ENCODE results near the gene C10orf90. TPM values are rescaled to one million over a fixed set of nuclear protein-coding genes. Genes with fewer than 3 reads are reported as not detected.

Gene C10orf90
- total RNA-seq, 4 donors from 2014 or later, result not detected

GRCh38 chr10:126459878-126460481 lies 210.5 kb downstream of the C10orf90 start:
- TF ChIP-seq POLR2A (IDR thresholded peaks at IDR 0.05), result no peak
- H3K27ac ChIP-seq, result no peak overlapping the region
- H3K4me1 ChIP-seq, result no peaks in the 10 kb centered on the region
- H3K36me3 ChIP-seq, result no peaks in the 10 kb centered on the region
- no peak overlapping the region for H3K4me3 ChIP-seq
- 85 to 87% methylated on average over 6 of the region's 6 CpGs for WGBS, 2 donors
- H3K9me3 ChIP-seq, result no peaks in the 10 kb centered on the region
- no peak for DNase-seq (ENCODE audit: low spot score in 2 of 2)
- no peaks in the 10 kb centered on the region for H3K27me3 ChIP-seq

GRCh38 chr10:126459032-126459831 lies 211.3 kb downstream of the C10orf90 start:
- Histone ChIP-seq H3K27me3 (no peaks in the 10 kb centered on the region), H3K27ac (no peak overlapping the region), H3K36me3 (no peaks in the 10 kb centered on the region), H3K9me3 (no peaks in the 10 kb centered on the region), H3K4me1 (no peaks in the 10 kb centered on the region), H3K4me3 (no peak overlapping the region)
- WGBS, 2 donors, result 75 to 83% methylated on average over 20 of the region's 20 CpGs
- TF ChIP-seq CTCF (IDR thresholded peaks at IDR 0.05) (no peak), POLR2A (IDR thresholded peaks at IDR 0.05) (no peak), EP300 (IDR thresholded peaks at IDR 0.05) (no peak)
- DNase-seq (ENCODE audit: low spot score in 2 of 2), result no peak

- 25 to 56% methylated on average over 1 of the region's 1 CpG for WGBS, 2 donors
- no peak for DNase-seq (ENCODE audit: low spot score in 2 of 2)
- H3K36me3 ChIP-seq, result no peaks in the 10 kb centered on the region
- no peak overlapping the region for H3K27ac ChIP-seq
- H3K4me3 ChIP-seq, result no peak overlapping the region
- no peaks in the 10 kb centered on the region for H3K27me3 ChIP-seq
- H3K4me1 ChIP-seq, result no peaks in the 10 kb centered on the region
- TF ChIP-seq POLR2A (IDR thresholded peaks at IDR 0.05) (no peak), CTCF (IDR thresholded peaks at IDR 0.05) (no peak), EP300 (IDR thresholded peaks at IDR 0.05) (no peak)
- H3K9me3 ChIP-seq, result no peaks in the 10 kb centered on the region
These were observed 212.0 kb downstream of the C10orf90 start for GRCh38 chr10:126458466-126458865.

GRCh38 chr10:126456632-126457031 lies 213.9 kb downstream of the C10orf90 start:
- TF ChIP-seq CTCF (IDR thresholded peaks at IDR 0.05) (no peak), POLR2A (IDR thresholded peaks at IDR 0.05) (no peak), EP300 (IDR thresholded peaks at IDR 0.05) (no peak)
- WGBS, 2 donors, result 80 to 83% methylated on average over 5 of the region's 5 CpGs

GRCh38 chr10:126455766-126456405 lies 214.6 kb downstream of the C10orf90 start:
- Histone ChIP-seq H3K9me3 (no peaks in the 10 kb centered on the region), H3K4me3 (no peak overlapping the region), H3K36me3 (no peaks in the 10 kb centered on the region), H3K27me3 (no peaks in the 10 kb centered on the region), H3K27ac (no peak overlapping the region), H3K4me1 (no peaks in the 10 kb centered on the region)
- DNase-seq (ENCODE audit: low spot score in 2 of 2), result no peak
- TF ChIP-seq POLR2A (IDR thresholded peaks at IDR 0.05), result no peak
- TF ChIP-seq CTCF (IDR thresholded peaks at IDR 0.05), result no peak
- no peak for TF ChIP-seq EP300 (IDR thresholded peaks at IDR 0.05)
- WGBS, 2 donors, result 55 to 70% methylated on average over 11 of the region's 11 CpGs

More at GRCh38 chr10:126456632-126457031, 213.9 kb downstream of the C10orf90 start:
- Histone ChIP-seq H3K36me3 (no peaks in the 10 kb centered on the region), H3K27me3 (no peaks in the 10 kb centered on the region), H3K27ac (no peak overlapping the region), H3K4me1 (no peaks in the 10 kb centered on the region), H3K4me3 (no peak overlapping the region), H3K9me3 (no peaks in the 10 kb centered on the region)
- DNase-seq (ENCODE audit: low spot score in 2 of 2), result no peak
